ENCODE data around the gene PKD2L2.
A peak's percentile ranks its signal among the peaks of the same experiment; 100 is the strongest.
"Not testable (repeated sequence)": the region's sequence is repeated elsewhere in the genome, so short reads cannot be mapped to it uniquely, and the experiment has no call there.

PKD2L2 gene

GRCh38 chr5:137856201-137856600 is 33.1 kb upstream of the PKD2L2 start:
- no peak for DNase-seq
- Mint-ChIP-seq H3K27me3 (ENCODE audit: low read depth, poor library complexity) (peaks cover 4% of the 10 kb centered on the region), H3K4me3 (no peak overlapping the region), H3K4me1 (peaks cover 10% of the 10 kb centered on the region), H3K9me3 (peaks cover 20% of the 10 kb centered on the region), H3K36me3 (ENCODE audit: low read depth) (no peaks in the 10 kb centered on the region), H3K27ac (peak overlapping the region; percentile 83)
- no peak for TF ChIP-seq CTCF (IDR thresholded peaks at IDR 0.05)

DNA sequence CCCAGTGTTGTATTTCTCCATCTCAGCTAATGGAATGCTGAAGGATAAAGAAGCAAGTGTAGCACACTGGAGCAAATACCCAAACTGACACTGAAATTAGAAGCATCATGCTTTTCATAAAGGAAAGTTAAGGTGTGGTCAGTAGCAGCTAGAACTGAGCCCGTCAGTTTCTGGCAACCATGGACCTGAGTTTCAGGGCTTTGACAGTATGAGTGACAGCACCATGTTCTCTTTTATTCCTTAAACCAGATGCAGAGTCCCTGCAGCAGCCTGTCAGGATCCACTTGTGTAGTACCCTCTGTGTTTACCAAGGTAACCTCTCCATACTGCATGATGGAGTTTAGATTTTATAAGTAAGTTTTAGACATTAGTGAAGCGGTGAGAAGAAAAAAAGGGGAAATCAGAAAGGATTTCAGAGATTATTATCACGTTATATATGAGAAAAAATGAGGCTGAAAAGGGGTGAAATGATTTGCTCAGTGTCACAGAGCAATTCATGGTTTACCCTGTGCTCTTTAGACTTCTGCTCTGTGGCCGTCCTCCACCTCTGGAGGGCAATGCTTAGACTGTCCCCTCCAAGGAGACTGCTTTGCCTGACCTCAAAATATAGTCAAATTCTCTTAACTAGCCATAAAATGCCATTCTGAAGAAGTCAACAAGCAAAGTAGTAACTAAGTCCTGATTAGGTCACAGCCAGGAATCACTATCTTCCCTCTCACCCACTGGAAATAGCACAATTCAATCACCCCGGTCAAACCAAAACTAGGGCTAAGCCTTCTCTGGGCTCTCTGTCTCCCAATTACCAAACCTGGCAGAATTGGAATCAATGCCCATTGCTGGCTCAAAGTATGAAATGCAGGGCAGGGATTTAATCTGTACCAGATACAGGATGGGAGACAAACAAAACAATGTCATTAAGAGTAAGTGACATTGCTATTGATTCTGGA is 32.1 kb upstream of the PKD2L2 start:
- Mint-ChIP-seq H3K4me3 (no peak overlapping the region), H3K27me3 (ENCODE audit: low read depth, poor library complexity) (peaks cover 4% of the 10 kb centered on the region), H3K4me1 (peaks cover 10% of the 10 kb centered on the region), H3K27ac (no peak overlapping the region), H3K36me3 (ENCODE audit: low read depth) (no peaks in the 10 kb centered on the region), H3K9me3 (peaks cover 20% of the 10 kb centered on the region)
- no peak for TF ChIP-seq CTCF (IDR thresholded peaks at IDR 0.05)
- DNase-seq, result no peak

GRCh38 chr5:137858223-137858916 is 30.9 kb upstream of the PKD2L2 start:
- Mint-ChIP-seq H3K27me3 (ENCODE audit: low read depth, poor library complexity) (peaks cover 4% of the 10 kb centered on the region), H3K9me3 (peaks cover 9% of the 10 kb centered on the region)
- no peak for DNase-seq

GRCh38 chr5:137858954-137859353 is 30.3 kb upstream of the PKD2L2 start:
- peaks cover 8% of the 10 kb centered on the region for H3K9me3 Mint-ChIP-seq
- H3K36me3 Mint-ChIP-seq (ENCODE audit: low read depth), result no peaks in the 10 kb centered on the region
- no peak overlapping the region for H3K27ac Mint-ChIP-seq
- no peak for DNase-seq
- peaks cover 4% of the 10 kb centered on the region for H3K27me3 Mint-ChIP-seq (ENCODE audit: low read depth, poor library complexity)
- no peak for TF ChIP-seq CTCF (IDR thresholded peaks at IDR 0.05)
- no peak overlapping the region for H3K4me3 Mint-ChIP-seq
- peaks cover 10% of the 10 kb centered on the region for H3K4me1 Mint-ChIP-seq

More at GRCh38 chr5:137858223-137858916, 30.9 kb upstream of the PKD2L2 start:
- Mint-ChIP-seq H3K4me3 (no peak overlapping the region), H3K27ac (no peak overlapping the region), H3K4me1 (peaks cover 10% of the 10 kb centered on the region), H3K36me3 (ENCODE audit: low read depth) (no peaks in the 10 kb centered on the region)
- TF ChIP-seq CTCF (IDR thresholded peaks at IDR 0.05), result no peak

GRCh38 chr5:137862251-137862650 is 27.0 kb upstream of the PKD2L2 start:
- H3K27me3 Mint-ChIP-seq (ENCODE audit: low read depth, poor library complexity), result peaks cover 7% of the 10 kb centered on the region
- no peak overlapping the region for H3K27ac Mint-ChIP-seq
- H3K4me3 Mint-ChIP-seq, result no peak overlapping the region
- no peaks in the 10 kb centered on the region for H3K4me1 Mint-ChIP-seq
- TF ChIP-seq CTCF (IDR thresholded peaks at IDR 0.05), result no peak
- no peaks in the 10 kb centered on the region for H3K36me3 Mint-ChIP-seq (ENCODE audit: low read depth)
- no peaks in the 10 kb centered on the region for H3K9me3 Mint-ChIP-seq
- DNase-seq, result no peak

DNA sequence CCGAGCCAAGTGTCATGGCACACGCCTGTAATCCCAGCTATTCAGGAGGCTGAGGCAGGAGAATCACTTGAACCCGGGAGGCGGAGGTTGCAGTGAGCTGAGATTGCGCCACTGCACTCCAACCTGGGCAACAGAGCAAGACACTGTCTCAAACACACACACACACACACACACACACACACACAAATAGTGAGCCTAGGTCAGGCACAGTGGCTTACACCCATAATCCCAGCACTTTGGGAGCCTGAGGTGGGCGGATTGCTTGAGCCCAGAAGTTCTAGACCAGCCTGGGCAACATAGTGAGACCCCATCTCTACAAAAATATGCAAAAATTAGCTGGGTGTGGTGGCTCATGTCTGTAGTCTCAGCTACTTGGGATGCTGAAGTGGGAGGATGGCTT is 25.6 kb upstream of the PKD2L2 start:
- not testable (repeated sequence) for H3K27me3 Mint-ChIP-seq (ENCODE audit: low read depth, poor library complexity); DNase-seq; H3K27ac Mint-ChIP-seq; H3K4me1 Mint-ChIP-seq; H3K36me3 Mint-ChIP-seq (ENCODE audit: low read depth); H3K4me3 Mint-ChIP-seq; H3K9me3 Mint-ChIP-seq

Data from nephron progenitor cell (in vitro differentiated cells).